ENCODE results near the gene TMEM269.

TMEM269 gene

DNA sequence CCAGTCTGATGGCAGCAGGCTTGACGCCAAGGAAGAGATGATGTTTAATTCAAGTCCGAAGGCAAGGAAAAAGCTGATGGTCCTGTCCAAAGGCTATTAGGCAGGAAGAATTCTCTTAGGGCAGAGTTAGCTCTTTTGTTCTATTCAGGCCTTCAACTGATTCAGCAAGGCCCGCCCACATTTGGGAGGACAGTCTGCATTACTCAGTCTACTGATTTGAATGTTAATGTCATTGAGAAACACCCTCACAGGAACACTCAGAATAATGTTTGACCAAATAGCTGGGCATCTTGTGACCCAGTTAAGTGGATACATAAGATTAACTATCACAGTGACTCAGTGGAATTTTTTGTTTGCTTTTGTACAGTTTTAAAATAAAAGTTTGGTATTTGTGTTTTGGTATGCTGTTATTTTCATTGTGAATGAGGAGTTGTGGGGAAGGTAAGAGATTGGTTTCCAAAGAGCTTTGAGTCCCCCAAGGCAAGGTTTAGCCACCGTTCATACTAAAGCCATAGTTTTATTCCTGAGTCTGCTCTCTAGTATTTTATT, 59.9 kb downstream of the TMEM269 start:
- Histone ChIP-seq H3K27me3 (ENCODE audit: insufficient read depth, low read length) (no peaks in the 10 kb centered on the region), H3K36me3 (ENCODE audit: insufficient read depth, low read length) (peaks cover 7% of the 10 kb centered on the region), H3K4me1 (ENCODE audit: insufficient read depth, low read length) (peaks cover 15% of the 10 kb centered on the region), H3K4me3 (ENCODE audit: low read length) (no peak overlapping the region), H3K9me3 (ENCODE audit: low read length) (no peaks in the 10 kb centered on the region), H2AFZ (ENCODE audit: low read depth, low read length) (no peak overlapping the region)

DNA sequence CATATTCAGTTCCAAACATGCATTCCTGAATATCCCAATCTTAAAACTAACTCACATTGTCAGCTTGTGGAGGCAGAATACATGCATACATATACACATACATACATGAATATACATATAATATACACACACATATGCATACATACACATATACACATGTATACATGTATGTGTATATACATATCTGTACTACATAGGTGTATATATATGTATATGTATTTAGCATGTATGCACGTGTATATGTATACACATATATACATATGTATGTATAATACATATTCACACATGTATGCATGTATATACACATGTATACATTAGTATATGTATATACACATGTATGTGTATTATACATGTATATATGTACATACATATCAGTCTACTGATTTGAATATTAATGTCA, 60.4 kb downstream of the TMEM269 start:
- Histone ChIP-seq H3K36me3 (ENCODE audit: insufficient read depth, low read length) (peaks cover 12% of the 10 kb centered on the region), H3K4me1 (ENCODE audit: insufficient read depth, low read length) (peaks cover 15% of the 10 kb centered on the region), H3K9me3 (ENCODE audit: low read length) (no peaks in the 10 kb centered on the region), H3K27me3 (ENCODE audit: insufficient read depth, low read length) (no peaks in the 10 kb centered on the region), H3K4me3 (ENCODE audit: low read length) (no peak overlapping the region), H2AFZ (ENCODE audit: low read depth, low read length) (no peak overlapping the region)

GRCh38 chr1:42845866-42846256, 61.1 kb downstream of the TMEM269 start:
- peak overlapping the region; percentile 75 for H3K4me3 ChIP-seq (ENCODE audit: low read length)
- H2AFZ ChIP-seq (ENCODE audit: low read depth, low read length), result peak overlapping the region; percentile 85
- H3K9me3 ChIP-seq (ENCODE audit: low read length), result peaks cover 2% of the 10 kb centered on the region
- H3K36me3 ChIP-seq (ENCODE audit: insufficient read depth, low read length), result peaks cover 19% of the 10 kb centered on the region
- no peaks in the 10 kb centered on the region for H3K27me3 ChIP-seq (ENCODE audit: insufficient read depth, low read length)
- H3K4me1 ChIP-seq (ENCODE audit: insufficient read depth, low read length), result peaks cover 15% of the 10 kb centered on the region

DNA sequence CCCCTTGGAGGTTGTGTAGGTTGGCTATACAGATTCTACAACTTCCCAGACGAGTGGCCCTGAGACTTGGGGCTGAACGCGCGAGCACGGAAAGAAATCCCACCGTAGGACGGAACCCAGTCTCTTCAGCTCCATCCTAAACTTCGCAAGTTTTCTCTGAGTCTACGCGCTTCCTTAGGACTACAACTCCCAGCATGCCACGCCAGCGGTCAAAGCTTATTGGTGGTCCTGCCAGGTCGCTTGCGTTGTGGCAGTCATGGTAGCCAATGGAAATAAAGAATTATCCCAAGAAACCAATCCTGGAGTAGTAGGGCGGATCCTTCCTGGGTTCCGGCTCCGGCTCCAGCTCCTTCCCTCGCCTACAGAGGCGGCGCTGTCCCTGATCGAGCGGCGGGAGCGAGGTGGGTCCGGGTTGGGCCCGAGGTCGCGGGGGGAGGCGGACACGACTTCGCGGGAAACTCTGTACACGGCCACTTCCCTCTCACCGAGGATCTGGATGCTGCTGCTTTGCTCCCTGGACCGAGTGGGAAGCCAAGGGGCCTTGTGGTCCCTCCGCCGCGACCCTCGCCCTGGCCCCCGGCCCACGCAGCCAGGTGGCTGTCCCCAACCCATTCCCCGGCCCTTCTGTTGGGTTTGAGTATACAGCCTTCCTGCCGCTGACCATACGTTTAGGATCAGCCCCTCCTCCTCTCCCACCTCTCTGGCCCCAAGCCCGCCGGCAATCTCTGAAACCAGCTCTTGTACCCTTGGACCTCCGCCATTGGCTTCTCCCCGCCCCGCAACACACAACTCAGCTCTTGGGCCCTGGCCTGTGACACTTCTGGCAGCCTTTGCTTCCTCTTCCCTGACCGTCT, 61.7 kb downstream of the TMEM269 start, which contains the start of gene ZNF691:
ZNF691 (plus strand) TSS at position 357 of the 854 bp plus-strand sequence. CDS start 3,046 bp downstream, outside the sequence.
- Histone ChIP-seq H2AFZ (ENCODE audit: low read depth, low read length) (peak within 1 kb of the TSS; percentile 85), H3K4me3 (ENCODE audit: low read length) (peak within 1 kb of the TSS; percentile 75), H3K36me3 (ENCODE audit: insufficient read depth, low read length) (peaks cover 25% of the 10 kb centered on the region), H3K4me1 (ENCODE audit: insufficient read depth, low read length) (peaks cover 15% of the 10 kb centered on the region), H3K9me3 (ENCODE audit: low read length) (peaks cover 8% of the 10 kb centered on the region), H3K27me3 (ENCODE audit: insufficient read depth, low read length) (no peaks in the 10 kb centered on the region)

DNA sequence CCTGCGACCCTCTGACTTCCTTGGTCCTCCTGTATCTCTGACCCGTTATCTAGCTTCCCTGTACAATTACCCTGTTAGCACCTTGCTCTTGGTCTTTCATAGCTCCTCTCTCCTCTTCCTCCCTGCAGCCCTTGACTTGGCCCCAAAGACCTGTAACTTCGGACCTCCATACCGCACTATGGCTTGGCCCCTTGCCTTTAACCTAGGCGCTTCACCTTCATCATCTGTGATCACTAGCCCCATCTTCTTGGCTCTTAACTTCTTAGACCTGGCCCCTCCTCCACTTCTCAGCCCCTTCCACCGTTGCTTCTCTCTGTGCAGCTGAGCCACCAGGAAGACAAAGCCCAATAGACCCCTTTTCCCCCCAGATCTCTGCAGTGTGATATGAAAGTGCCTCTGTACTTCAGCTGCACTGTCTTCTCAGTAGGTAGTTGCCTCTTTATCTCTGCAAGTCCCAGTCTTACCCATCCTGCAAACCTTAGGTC, 62.4 kb downstream of the TMEM269 start:
- Histone ChIP-seq H3K9me3 (ENCODE audit: low read length) (peaks cover 9% of the 10 kb centered on the region), H3K4me1 (ENCODE audit: insufficient read depth, low read length) (peaks cover 15% of the 10 kb centered on the region), H3K36me3 (ENCODE audit: insufficient read depth, low read length) (peaks cover 32% of the 10 kb centered on the region), H2AFZ (ENCODE audit: low read depth, low read length) (peak overlapping the region; percentile 29), H3K4me3 (ENCODE audit: low read length) (peak overlapping the region; percentile 75), H3K27me3 (ENCODE audit: insufficient read depth, low read length) (no peaks in the 10 kb centered on the region)

DNA sequence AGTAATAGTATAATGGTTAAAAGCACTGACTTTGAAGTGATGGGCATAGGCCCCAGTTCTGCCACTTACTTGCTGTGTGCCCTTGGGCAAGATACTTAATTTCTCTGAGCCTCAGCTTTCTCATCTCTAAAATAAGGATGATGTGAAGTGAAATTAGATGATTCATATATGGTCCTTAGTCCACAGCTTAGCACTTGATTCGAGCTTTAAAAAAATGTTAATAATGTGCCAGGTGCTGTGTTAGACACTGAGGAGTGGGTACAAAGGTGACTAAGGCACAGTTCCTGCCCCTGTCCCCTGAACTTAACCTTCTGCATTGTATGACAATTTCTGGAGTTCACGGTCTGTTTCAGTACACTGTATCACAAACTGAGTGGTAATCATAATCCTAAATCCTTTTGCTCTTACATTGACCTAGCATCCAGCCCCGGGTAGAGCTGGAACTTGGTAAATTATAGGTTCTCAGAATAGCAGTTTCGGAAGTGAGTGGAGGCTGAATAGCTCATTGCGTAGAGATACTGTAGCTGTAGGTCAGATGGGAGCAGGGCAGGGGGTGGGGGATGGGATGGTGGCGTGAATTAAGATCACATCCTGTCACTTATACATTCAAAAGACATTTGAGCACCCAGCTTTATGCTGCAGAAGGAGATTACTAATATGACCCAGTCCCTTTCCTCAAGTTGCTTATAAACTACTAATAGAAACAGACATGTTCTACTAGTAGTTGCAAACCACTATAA, 63.1 kb downstream of the TMEM269 start:
- peak overlapping the region; percentile 75 for H3K4me3 ChIP-seq (ENCODE audit: low read length)
- H3K36me3 ChIP-seq (ENCODE audit: insufficient read depth, low read length), result peaks cover 39% of the 10 kb centered on the region
- H3K4me1 ChIP-seq (ENCODE audit: insufficient read depth, low read length), result peaks cover 15% of the 10 kb centered on the region
- H3K27me3 ChIP-seq (ENCODE audit: insufficient read depth, low read length), result no peaks in the 10 kb centered on the region
- peaks cover 12% of the 10 kb centered on the region for H3K9me3 ChIP-seq (ENCODE audit: low read length)
- H2AFZ ChIP-seq (ENCODE audit: low read depth, low read length), result no peak overlapping the region

- H2AFZ ChIP-seq (ENCODE audit: low read depth, low read length), result no peak overlapping the region
- peaks cover 39% of the 10 kb centered on the region for H3K36me3 ChIP-seq (ENCODE audit: insufficient read depth, low read length)
- H3K4me3 ChIP-seq (ENCODE audit: low read length), result no peak overlapping the region
- H3K27me3 ChIP-seq (ENCODE audit: insufficient read depth, low read length), result no peaks in the 10 kb centered on the region
- H3K4me1 ChIP-seq (ENCODE audit: insufficient read depth, low read length), result peaks cover 15% of the 10 kb centered on the region
- peaks cover 12% of the 10 kb centered on the region for H3K9me3 ChIP-seq (ENCODE audit: low read length)
Measured at GRCh38 chr1:42848823-42849537, 64.2 kb downstream of the TMEM269 start.

DNA sequence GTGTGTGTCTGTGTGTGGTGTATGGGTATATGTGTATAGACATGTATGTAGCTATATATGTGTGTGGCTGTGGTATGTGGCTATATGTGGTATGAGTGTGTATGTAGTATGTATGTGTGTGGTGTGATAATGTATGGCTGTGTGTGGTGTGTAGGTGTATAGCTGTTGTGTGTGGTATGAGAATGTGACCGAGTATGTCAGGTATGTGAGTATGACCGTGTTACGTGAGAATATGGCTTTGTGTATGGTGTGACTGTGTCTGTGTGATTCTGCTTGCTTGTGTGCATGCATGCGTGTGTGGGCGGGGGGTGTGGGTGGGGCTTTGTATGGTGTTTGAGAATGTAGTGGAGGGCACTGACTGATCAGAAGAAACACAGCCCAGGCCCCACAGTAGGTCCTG, 65.2 kb downstream of the TMEM269 start:
- Histone ChIP-seq H3K27me3 (ENCODE audit: insufficient read depth, low read length) (no peaks in the 10 kb centered on the region), H3K4me1 (ENCODE audit: insufficient read depth, low read length) (peaks cover 15% of the 10 kb centered on the region), H3K36me3 (ENCODE audit: insufficient read depth, low read length) (peaks cover 39% of the 10 kb centered on the region), H3K4me3 (ENCODE audit: low read length) (no peak overlapping the region), H3K9me3 (ENCODE audit: low read length) (peaks cover 12% of the 10 kb centered on the region), H2AFZ (ENCODE audit: low read depth, low read length) (no peak overlapping the region)
